ENCODE measurements around the gene ACTL6B.

GRCh38 chr7:100614308-100614861 lies 41.9 kb downstream of the ACTL6B start:
- TF ChIP-seq FOXK2 (IDR thresholded peaks at IDR 0.05) (no peak), NFRKB (IDR thresholded peaks at IDR 0.05) (no peak), BHLHE40 (IDR thresholded peaks at IDR 0.05; ENCODE audit: borderline replicate concordance) (no peak), SP1 (IDR thresholded peaks at IDR 0.05) (no peak), FOXM1 (IDR thresholded peaks at IDR 0.05; ENCODE audit: borderline replicate concordance) (no peak), SUZ12 (IDR thresholded peaks at IDR 0.05) (no peak), LEF1 (IDR thresholded peaks at IDR 0.05; ENCODE audit: borderline replicate concordance) (no peak), FOXA1 (IDR thresholded peaks at IDR 0.05) (no peak)

All from HEK293T (cell line).